Loucy (cell line): ENCODE data around the gene OTUD5.

Source experiments
- H2AFZ ChIP-seq: fragments of 200-600 bp; sonication (generic); 2 replicates; pipeline ENCODE4 v1.6.0; 2016; ENCODE audit warnings: antibody characterized with exemption, mild to moderate bottlenecking, low read length, moderate library complexity
- H3F3A ChIP-seq: fragments of 200-600 bp; 2 replicates; pipeline ENCODE4 v1.6.0; 2016; ENCODE audit warnings: antibody characterized with exemption, low read depth, mild to moderate bottlenecking
- H3K27me3 ChIP-seq: fragments of 200-600 bp; sonication (generic); 2 replicates; pipeline ENCODE4 v1.6.1; 2014; ENCODE audit warnings: low read length, mild to moderate bottlenecking; ENCODE audit not compliant: insufficient read depth, poor library complexity, severe bottlenecking
- H3K36me3 ChIP-seq: fragments of 200-600 bp; sonication (generic); 2 replicates; pipeline ENCODE4 v1.6.1; 2016; ENCODE audit warnings: low read length; ENCODE audit not compliant: insufficient read depth
- H3K4me1 ChIP-seq: fragments of 200-600 bp; sonication (generic); 2 replicates; pipeline ENCODE4 v1.5.1; 2014; ENCODE audit warnings: low read length, mild to moderate bottlenecking; ENCODE audit not compliant: insufficient read depth, poor library complexity, severe bottlenecking
- H3K4me2 ChIP-seq: fragments of 200-600 bp; sonication (generic); 2 replicates; pipeline ENCODE4 v1.6.0; 2014; ENCODE audit warnings: antibody characterized with exemption, low read length, low read depth, mild to moderate bottlenecking; ENCODE audit not compliant: poor library complexity, severe bottlenecking
- H3K4me3 ChIP-seq: fragments of 200-600 bp; sonication (generic); 2 replicates; pipeline ENCODE4 v1.5.1; 2014; ENCODE audit warnings: low read length, mild to moderate bottlenecking, mixed read lengths; ENCODE audit not compliant: poor library complexity, severe bottlenecking
- H3K79me2 ChIP-seq: fragments of 200-600 bp; sonication (generic); 2 replicates; pipeline ENCODE4 v1.6.1; 2014; ENCODE audit warnings: low read length; ENCODE audit not compliant: insufficient read depth
- H3K9ac ChIP-seq: fragments of 200-600 bp; sonication (generic); 2 replicates; pipeline ENCODE4 v1.6.0; 2014; ENCODE audit warnings: mild to moderate bottlenecking, low read depth, low read length, moderate library complexity; ENCODE audit not compliant: poor library complexity, severe bottlenecking
- H3K9me2 ChIP-seq: fragments of 200-600 bp; sonication (generic); replicated peaks from 2 replicates; pipeline ENCODE4 v1.6.1; 2016; ENCODE audit warnings: low read depth, low read length, mixed read lengths
- H3K9me3 ChIP-seq: fragments of 200-600 bp; sonication (generic); 2 replicates; pipeline ENCODE4 v1.6.1; 2014; ENCODE audit warnings: mild to moderate bottlenecking, antibody characterized with exemption, low read length, low read depth; ENCODE audit not compliant: insufficient read depth
- H4K20me1 ChIP-seq: fragments of 200-600 bp; sonication (generic); 2 replicates; pipeline ENCODE4 v1.6.0; 2014; ENCODE audit warnings: antibody characterized with exemption, low read length, mild to moderate bottlenecking; ENCODE audit not compliant: insufficient read depth, poor library complexity, severe bottlenecking
- CTCF ChIP-seq: fragments of 200-600 bp; sonication (generic); conservative IDR thresholded peaks from 2 replicates; pipeline ENCODE4 v1.5.1; 2014; ENCODE audit warnings: mild to moderate bottlenecking, antibody characterized with exemption, low read length
- EZH2phosphoT487 ChIP-seq: fragments of 200-600 bp; IDR thresholded peaks from 2 replicates; pipeline ENCODE4 v1.6.1; 2018; ENCODE audit warnings: antibody characterized with exemption, mild to moderate bottlenecking, moderate library complexity, borderline replicate concordance

Gene OTUD5

GRCh38 chrX:48957477-48957826 is at the start of gene OTUD5:
Gene OTUD5 (minus strand): TSS chrX:48957607. CDS start chrX:48957570, 37 bp downstream.
- H3K9me2 ChIP-seq: no peaks in the 10 kb centered on the region
- no peaks in the 10 kb centered on the region for H3K9me3 ChIP-seq
- peak within 1 kb of the TSS; percentile 79 for H3K4me3 ChIP-seq
- H3K27me3 ChIP-seq: no peaks in the 10 kb centered on the region
- peaks cover 23% of the 10 kb centered on the region for H3K4me1 ChIP-seq
- H3K9ac ChIP-seq: peak within 1 kb of the TSS; percentile 83
- no peaks in the 10 kb centered on the region for H3F3A ChIP-seq
- H3K79me2 ChIP-seq: peaks cover 47% of the 10 kb centered on the region
- H4K20me1 ChIP-seq: peaks cover 27% of the 10 kb centered on the region
- H3K4me2 ChIP-seq: peak within 1 kb of the TSS; percentile 95
- H2AFZ ChIP-seq: peak within 1 kb of the TSS; percentile 70
- no peak for TF ChIP-seq CTCF
- no peak for TF ChIP-seq EZH2phosphoT487
- no peaks in the 10 kb centered on the region for H3K36me3 ChIP-seq

GRCh38 chrX:49003696-49004095 is 46.3 kb upstream of the OTUD5 start:
- H4K20me1 ChIP-seq: peaks cover 11% of the 10 kb centered on the region
- H3K4me1 ChIP-seq: peaks cover 2% of the 10 kb centered on the region
- no peak overlapping the region for H3K4me3 ChIP-seq
- H3K27me3 ChIP-seq: no peaks in the 10 kb centered on the region
- peaks cover 26% of the 10 kb centered on the region for H3K79me2 ChIP-seq
- H3K9ac ChIP-seq: no peak overlapping the region
- no peak overlapping the region for H3K4me2 ChIP-seq
- no peaks in the 10 kb centered on the region for H3K36me3 ChIP-seq
- H2AFZ ChIP-seq: no peak overlapping the region
- no peaks in the 10 kb centered on the region for H3K9me2 ChIP-seq
- H3F3A ChIP-seq: no peaks in the 10 kb centered on the region
- no peaks in the 10 kb centered on the region for H3K9me3 ChIP-seq
- no peak for TF ChIP-seq CTCF
- no peak for TF ChIP-seq EZH2phosphoT487

- no peak for TF ChIP-seq EZH2phosphoT487
- Histone ChIP-seq H3F3A (no peaks in the 10 kb centered on the region), H3K36me3 (no peaks in the 10 kb centered on the region), H3K4me3 (peak within 1 kb of the TSS; percentile 84), H4K20me1 (peaks cover 13% of the 10 kb centered on the region), H3K27me3 (no peaks in the 10 kb centered on the region), H3K9ac (peak within 1 kb of the TSS; percentile 85), H3K4me1 (peaks cover 2% of the 10 kb centered on the region), H3K9me3 (no peaks in the 10 kb centered on the region), H3K9me2 (no peaks in the 10 kb centered on the region), H3K4me2 (peak within 1 kb of the TSS; percentile 93), H2AFZ (peak within 1 kb of the TSS; percentile 99), H3K79me2 (peaks cover 26% of the 10 kb centered on the region)
Measured at GRCh38 chrX:49002091-49002935, 44.9 kb upstream of the OTUD5 start, which contains the start of gene GRIPAP1. Gene GRIPAP1 (minus strand): TSS chrX:49002264. CDS start chrX:49002229, 35 bp downstream.
